Brain pericyte (primary cell): ENCODE results near the gene ATP6V1G2.
"Not testable (repeated sequence)": the region's sequence is repeated elsewhere in the genome, so short reads cannot be mapped to it uniquely, and the experiment has no call there.

Experiments
- DNase-seq: peaks from one replicate; pipeline ENCODE4 v3.0.0-alpha.2; 2012; ENCODE audit warnings: low read depth, low spot score

Gene ATP6V1G2

DNA sequence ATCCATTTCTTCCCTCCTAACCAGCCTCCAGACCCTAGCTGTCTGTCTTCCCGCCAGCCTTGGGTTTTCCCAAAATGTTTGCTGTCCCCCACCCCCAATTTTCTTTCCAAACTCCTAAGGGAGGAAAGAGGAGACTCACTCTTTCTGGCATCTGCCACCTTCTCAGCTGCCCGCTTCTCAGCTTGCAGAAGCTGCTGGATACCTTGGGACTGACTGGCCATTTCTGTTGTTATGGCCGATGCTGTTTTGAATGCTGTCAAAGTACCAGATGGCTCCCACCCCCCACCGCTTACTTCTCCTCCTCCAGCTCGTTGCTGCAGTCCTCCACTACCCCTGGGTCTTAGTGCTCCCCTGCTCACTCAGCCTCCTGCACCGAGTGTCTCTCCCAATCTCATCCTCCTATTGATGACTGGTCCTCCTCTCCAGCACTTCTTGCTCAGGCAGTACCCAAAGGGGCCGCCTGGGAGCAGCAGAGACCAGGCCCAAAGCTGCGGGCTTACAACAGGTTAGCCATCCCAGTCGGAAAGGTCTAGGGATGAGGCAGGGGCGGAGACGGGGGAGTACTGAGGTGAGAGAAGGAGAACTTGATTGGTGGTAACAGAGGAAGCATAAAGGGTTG lies at the start of gene ATP6V1G2:
ATP6V1G2 (minus strand) TSS at position 270 of the 619 bp plus-strand sequence; CDS start at position 221, 49 bp downstream.
- peak; percentile 91 for DNase-seq

DNA sequence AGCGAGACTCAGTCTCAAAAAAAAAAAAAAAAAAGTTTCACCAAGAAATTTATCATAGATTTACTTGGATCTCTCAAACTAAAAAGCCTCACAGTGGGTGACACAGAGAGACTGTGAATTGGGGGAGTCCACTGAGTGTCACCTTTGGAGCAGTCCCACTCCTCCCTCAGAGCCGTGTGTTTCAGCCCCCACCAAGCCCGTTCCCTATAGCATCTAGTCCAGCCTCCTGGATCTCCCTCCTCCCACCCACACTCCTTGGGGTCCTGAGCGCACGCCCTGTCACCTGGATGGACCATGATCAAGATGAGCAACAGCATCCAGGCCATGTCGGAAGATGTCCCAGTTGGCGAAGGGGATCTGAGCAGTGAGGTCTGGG lies 46.0 kb upstream of the ATP6V1G2 start:
- DNase-seq: no peak

DNA sequence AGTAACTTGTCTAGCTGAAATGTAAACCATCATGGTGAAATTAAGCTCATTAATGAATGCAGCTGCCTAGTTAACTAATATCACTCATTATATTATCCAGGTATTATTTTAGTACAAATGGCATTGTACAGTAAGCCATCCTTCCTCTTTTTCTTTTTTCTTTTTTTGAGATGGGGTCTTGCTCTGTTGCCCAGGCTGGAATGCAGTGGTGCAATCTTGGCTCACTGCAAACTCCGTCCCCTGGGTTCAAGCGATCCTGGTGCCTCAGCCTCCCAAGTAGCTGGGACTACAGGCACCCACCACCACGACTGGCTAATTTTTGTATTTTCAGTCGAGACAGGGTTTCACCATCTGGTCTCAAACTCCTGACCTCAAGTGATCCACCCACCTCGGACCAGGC lies 44.3 kb upstream of the ATP6V1G2 start:
- not testable (repeated sequence) for DNase-seq

DNA sequence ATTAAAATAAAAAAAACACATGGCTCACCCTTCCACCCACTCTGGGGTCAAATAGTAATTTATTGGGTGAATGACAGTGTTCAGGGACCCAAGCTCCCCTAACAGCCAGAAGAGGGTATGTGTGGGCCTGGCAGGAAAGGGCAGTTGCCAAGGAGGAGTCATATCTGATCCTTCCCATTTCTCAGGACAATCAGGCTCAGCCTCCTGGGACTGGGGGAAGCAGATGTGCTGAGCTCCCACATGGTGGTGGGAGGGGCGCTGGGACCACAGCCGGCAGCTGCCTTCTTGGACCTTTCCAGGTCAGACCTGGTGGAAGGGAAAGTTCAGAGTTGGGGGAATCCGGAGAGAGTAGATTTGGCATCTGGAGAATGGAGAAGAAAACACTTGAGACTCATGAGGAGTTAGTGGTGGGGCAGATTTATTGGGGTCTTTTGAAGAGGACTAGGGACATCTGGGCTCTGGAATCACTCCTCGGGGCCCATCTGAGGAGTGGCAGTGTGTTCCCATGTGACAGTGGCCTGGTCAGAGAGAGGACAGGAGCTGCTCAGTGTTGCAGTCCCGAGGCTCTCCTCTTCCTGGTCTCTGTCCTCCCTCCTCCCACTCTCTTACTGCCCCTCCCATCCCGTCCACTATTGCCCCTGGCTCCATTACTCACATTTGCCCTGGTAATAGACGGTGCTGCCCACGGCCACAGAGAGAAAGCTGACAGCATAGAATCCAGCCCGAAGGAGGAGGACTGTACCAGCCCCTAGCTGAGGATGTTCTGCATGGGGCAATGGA lies 42.7 kb upstream of the ATP6V1G2 start:
- DNase-seq: no peak

DNA sequence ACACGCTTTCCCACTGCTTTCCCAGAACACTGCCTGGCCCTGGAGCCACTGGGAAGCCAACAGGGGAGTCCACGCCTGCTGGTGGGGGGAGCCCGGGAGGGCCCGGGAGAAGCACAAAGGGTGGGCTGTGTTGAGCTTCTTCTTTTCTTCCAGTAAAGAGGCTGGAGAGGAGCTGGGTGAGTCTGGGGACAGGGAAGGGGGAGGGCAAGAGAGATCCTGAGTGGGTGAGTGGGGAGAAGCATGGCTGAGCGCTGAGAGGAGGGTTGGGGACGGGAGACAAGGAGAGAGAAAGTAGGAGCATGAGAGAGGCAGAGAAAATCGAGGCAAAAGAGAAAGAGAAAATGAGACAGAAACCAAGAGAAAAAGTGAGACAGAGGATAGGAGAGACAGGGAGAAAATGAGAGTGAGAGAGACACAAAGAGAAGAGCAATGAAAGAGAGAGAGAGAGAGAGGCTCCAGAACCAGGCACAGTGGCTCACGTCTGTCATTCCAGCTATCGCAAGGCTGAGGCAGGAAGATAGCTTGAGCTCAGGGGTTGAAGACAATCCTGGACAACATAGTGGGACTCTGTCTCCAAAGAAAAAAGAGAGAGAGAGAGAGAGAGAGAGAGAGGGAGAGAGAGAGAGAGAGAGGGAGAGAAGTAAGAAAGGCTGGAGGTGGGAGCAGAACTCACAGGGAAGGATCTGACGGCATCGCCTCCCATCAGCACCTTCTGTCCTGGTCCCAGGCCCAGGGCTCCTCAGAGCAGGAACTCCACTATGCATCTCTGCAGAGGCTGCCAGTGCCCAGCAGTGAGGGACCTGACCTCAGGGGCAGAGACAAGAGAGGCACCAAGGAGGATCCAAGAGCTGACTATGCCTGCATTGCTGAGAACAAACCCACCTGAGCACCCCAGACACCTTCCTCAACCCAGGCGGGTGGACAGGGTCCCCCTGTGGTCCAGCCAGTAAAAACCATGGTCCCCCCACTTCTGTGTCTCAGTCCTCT lies 41.7 kb upstream of the ATP6V1G2 start:
- DNase-seq: no peak

DNA sequence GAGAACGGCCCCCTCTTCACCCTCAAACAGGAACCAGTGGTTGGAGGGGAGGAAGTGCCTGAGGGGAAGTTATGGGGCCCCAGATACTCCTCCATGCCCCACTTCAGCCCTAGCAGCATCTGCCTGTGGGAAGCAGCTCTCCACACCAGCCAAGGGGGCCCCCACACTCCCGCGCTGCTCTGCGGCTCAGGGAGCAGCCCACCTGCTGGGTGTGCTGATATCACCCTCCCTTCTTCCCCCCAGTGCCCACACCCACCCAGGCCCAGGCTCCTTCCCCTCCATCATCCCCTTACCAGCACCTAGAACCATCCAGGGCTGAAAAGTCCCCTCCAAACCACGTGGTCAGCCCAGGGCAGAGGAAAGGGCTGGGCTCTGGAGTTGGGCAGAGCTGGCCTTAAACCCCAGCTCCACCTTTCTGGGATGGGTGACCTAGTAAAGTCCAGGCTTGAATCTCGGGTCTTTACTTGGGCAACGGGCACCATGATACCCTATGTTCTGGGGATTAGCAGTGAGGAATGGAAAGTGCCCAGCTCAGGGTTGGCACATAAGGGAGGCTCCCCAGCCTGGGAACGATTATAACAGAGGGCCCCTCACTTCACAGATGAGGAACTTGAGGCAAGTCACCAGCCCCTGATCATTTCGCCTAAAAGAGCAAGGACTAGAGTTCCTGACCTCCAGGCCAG lies 40.3 kb upstream of the ATP6V1G2 start:
- DNase-seq: no peak

DNA sequence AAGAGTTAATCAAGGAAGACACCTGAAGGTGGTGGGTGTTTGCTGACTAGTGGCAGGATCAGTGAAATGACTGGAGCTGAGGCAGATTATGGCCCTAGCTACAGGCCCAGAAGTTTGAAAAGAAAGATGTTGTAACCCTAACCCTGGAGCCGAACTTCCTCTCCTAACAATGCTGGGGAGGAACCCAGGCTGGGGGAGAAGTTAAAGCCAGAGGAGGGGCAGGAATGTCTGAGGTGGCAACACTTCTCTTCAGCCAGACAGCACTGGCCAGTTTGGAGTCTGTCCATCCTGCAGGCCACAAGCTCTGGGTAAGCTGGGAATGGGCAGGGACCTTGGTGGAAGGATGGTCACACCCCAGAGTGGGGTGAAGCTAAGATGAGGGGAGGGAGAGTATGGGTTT lies 39.6 kb upstream of the ATP6V1G2 start, which contains the start of gene LST1:
LST1 (plus strand) TSS at position 270 of the 400 bp plus-strand sequence. CDS start 1,023 bp downstream, outside the sequence.
- no peak for DNase-seq

DNA sequence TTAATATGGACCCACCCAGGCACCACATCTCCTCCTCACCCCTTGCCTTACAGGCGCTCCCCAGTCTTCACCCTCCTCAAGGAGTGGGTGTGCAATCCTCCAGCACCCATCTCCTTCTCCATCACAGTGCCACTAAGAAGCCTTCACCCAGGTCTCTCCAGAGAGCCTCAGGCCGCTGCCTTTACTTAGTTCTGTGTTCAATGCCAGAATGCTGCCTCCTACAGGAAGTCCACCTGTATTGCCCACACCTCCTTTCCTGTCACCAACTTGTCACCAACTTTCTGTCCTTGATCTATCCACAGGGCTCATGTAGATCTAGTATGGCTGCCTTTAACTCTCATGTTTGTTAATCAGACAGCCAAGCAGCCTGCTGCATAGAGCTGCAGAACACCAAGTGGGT lies 39.1 kb upstream of the ATP6V1G2 start:
- DNase-seq: no peak

DNA sequence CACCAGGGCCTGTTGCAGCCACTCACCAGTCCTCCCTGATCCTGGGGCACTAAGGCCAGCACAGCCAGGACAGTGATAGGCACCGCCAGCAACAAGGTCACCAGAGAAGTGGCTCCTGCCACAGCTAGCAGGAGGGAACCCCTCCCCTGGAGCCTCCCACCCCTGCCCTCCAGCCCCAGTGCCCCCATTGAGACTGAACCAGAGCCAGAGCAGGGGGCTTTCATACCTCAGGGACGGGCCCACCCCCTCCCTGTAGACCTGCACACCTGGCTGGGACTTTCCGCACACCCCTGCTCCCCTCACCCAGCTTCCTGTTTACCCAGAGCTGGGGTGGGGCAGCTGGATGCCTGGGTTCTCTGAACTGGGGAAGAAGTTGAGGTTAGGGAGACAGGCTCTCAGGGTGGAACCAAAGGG lies 35.8 kb upstream of the ATP6V1G2 start, which contains the start of gene LTB:
LTB (minus strand) TSS at position 195 of the 414 bp plus-strand sequence; CDS start at position 188, 7 bp downstream.
- DNase-seq: no peak

DNA sequence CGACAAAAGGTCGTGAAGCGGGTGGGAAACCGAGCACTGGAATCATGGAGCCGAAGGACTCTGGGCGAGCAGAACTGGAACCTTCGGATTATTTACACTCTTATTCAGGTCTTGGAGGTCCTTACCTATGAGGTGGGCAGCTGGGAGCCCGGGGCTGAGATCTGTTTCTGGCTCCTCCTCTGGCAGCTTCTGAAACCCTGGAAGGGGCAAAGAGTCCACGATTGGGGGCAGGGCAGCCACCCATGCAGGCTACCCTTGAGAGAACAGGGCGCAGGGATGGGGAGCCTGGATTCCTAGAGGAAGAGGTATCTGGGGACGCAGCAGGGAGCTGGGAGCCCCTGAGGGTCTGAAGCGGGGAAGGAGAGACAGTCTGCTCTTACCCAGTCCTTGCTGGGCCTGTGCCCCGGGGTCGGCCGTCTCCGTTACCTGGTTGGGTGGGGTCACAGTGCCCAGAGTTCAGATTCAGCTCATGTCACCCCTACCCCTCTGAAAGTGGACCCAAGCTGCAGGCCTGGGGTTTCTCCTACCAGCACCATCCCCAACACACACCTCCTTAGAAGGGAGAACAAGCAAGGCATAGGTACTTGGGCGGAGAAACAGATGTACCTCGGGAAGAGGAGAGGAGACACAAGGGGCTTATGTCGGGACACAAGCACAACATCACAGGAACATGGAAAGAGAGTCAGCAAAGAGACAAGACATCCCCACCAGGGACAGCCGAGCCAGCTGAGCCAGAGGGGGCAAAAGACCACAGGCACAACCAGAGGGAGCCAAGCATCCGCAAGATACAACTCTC lies 35.2 kb upstream of the ATP6V1G2 start:
- no peak for DNase-seq

DNA sequence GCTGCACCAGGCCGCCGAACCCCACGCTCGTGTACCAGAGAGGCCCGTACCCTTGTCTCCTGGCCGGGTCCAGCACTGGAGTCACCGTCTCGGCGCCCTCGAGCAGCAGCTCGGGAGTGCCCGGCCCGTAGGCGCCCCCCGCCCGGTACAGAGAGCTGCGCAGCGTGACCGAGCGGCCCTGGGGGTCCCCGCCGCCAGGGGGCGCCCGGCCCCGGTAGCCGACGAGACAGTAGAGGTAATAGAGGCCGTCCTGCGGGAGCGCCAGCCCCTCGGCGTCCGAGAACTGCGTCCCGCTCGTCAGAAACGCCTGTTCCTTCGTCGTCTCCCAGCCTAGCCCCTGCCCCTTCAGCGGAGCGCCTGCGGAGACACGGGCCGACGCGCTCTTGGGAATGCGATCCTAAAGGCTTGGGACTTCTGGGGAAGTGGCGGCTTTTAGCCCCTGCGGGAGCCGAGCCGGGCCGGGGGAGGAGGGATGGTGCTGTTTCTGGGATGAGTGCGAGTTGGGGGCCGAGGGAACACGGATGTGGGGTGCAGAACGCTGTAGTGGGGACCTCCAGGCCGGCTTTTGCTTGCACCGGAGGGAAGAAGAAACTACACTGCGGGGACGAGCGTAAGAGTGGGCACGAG lies 34.5 kb upstream of the ATP6V1G2 start:
- DNase-seq: peak; percentile 30

DNA sequence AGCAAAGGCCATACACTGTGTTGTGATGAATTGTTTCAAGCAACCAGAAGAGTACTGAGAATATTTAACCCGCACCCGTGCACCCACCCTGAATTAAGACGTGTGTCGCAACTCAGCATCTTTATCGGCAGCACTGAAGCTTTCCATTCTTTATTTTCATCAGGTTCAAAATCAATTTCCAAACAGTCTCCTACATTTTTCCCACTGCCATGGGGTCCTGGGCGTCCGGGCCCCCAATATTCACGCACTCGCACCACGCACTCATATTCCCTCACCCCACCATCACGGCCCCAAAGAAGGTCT lies 34.0 kb upstream of the ATP6V1G2 start:
- no peak for DNase-seq

DNA sequence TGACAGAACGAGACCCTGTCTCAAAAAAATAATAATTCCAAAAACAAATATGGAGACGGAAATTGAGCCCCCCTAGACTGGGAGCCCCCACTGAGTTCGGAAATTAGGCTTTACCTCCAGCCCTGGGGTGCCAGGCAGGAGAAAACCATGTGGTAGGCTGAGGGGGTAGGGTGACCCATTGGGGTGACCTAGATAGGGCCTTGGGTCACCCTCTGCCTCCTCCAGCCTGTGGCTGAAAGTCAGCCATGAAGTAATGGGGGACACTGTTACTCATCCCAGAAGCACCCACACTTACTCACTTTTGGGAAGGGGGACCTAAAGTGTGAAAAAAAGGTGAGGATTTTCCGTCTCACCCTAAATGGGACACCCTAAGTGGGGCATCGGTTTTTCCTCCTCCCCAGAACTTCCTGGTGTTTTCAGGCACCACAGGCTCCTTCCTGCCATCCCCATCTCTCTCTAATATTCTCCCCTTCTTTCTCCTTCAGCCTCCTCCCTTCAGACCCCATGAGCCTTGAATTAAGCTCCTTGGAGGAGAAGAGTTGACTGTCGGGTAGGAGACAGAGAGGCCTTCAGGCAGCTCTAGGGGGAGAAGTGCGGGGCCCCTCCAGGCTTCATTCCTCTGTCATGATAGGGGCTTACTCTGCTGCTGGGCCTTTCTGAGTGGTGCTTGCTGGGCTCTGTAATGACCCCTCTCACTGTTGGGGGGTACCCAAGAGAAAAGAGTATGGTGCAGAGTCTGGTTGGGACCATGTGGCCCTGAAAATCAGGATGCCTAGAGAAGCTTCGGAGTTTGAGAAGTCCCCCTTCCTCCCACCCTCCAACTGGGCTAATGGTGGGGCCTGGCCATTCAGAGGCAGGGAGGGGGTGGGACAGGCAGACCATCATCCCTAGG lies 33.4 kb upstream of the ATP6V1G2 start:
- DNase-seq: no peak

DNA sequence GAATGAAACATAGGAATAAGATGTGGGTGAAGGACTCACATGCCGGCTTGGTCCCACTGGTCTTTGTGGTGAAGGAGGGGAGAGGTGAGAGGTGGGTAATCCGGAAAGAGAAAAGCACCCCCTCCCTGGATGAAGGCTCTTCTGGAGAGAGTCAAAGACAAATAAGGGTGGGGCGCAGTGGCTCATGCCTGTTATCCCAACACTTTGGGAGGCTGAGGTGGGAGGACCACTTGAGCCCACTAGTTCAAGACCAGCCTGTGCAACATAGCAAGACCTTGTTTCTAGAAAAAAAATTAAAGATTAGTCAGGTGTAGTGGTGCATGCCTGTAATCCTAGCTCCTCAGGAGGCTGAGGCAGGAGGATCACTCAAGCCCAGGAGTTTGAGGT lies 32.7 kb upstream of the ATP6V1G2 start:
- no peak for DNase-seq

DNA sequence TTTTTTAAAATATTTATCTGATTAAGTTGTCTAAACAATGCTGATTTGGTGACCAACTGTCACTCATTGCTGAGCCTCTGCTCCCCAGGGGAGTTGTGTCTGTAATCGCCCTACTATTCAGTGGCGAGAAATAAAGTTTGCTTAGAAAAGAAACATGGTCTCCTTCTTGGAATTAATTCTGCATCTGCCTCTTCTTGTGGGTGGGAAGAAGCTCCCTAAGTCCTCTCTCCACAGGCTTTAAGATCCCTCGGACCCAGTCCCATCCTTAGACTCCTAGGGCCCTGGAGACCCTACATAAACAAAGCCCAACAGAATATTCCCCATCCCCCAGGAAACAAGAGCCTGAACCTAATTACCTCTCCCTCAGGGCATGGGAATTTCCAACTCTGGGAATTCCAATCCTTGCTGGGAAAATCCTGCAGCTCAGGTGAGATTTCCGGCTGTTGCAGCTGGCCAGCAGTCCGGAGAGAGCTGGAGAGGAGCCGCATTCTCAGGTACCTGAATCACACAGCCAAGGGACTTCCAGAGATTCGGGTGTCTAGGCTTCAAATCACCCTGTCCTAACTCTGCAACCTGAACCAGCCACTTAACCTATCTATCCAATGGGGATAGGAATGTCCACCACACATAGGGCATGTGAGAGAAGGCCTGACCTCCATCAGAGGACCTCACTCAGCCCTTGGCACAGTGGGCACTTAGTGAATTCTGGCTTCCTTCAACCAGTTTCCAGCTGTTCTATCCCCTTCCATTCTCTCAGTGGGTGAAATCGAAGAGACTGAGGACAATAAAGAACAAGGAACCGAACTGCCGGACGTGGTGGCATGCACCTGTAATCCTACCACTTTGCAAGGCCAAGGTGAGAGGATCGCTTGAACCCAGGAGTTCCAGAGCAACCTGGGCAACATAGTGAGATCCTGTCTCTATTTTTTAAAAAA lies 32.0 kb upstream of the ATP6V1G2 start:
- no peak for DNase-seq

DNA sequence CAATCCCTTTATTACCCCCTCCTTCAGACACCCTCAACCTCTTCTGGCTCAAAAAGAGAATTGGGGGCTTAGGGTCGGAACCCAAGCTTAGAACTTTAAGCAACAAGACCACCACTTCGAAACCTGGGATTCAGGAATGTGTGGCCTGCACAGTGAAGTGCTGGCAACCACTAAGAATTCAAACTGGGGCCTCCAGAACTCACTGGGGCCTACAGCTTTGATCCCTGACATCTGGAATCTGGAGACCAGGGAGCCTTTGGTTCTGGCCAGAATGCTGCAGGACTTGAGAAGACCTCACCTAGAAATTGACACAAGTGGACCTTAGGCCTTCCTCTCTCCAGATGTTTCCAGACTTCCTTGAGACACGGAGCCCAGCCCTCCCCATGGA lies 31.2 kb upstream of the ATP6V1G2 start:
- no peak for DNase-seq

DNA sequence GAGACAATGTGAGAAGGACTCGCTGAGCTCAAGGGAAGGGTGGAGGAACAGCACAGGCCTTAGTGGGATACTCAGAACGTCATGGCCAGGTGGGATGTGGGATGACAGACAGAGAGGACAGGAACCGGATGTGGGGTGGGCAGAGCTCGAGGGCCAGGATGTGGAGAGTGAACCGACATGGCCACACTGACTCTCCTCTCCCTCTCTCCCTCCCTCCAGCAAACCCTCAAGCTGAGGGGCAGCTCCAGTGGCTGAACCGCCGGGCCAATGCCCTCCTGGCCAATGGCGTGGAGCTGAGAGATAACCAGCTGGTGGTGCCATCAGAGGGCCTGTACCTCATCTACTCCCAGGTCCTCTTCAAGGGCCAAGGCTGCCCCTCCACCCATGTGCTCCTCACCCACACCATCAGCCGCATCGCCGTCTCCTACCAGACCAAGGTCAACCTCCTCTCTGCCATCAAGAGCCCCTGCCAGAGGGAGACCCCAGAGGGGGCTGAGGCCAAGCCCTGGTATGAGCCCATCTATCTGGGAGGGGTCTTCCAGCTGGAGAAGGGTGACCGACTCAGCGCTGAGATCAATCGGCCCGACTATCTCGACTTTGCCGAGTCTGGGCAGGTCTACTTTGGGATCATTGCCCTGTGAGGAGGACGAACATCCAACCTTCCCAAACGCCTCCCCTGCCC lies 30.6 kb upstream of the ATP6V1G2 start:
- DNase-seq: no peak
